Activated effector memory CD4-positive, alpha-beta T cell treated with anti-CD3 and anti-CD28 coated beads, Interleukin-2, amount 50 U/mL, for 16 hours (primary cell): ENCODE measurements around the gene HNRNPAB.
A peak's percentile ranks its signal among the peaks of the same experiment; 100 is the strongest.

Experiments used
- DNase-seq: peaks from one replicate; pipeline ENCODE4 v3.0.0-alpha.2; 2020

HNRNPAB gene

DNA sequence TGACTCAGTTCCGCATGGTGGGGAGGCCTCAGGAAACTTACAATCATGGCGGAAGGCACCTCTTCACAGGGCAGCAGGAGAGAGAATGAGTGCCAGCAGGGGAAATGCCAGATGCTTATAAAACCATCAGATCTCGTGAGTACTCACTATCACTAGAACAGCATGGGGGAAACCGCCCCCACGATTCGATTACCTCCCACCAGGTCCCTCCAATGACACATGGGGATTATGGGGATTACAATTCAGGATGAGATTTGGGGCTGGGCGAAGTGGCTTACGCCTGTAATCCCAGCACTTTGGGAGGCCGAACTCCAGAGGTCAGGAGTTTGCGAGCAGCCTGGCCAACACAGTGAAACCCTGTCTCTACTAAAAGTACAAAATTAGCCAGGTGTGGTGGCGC lies 6.2 kb upstream of the HNRNPAB start:
- peak; percentile 27 for DNase-seq

DNA sequence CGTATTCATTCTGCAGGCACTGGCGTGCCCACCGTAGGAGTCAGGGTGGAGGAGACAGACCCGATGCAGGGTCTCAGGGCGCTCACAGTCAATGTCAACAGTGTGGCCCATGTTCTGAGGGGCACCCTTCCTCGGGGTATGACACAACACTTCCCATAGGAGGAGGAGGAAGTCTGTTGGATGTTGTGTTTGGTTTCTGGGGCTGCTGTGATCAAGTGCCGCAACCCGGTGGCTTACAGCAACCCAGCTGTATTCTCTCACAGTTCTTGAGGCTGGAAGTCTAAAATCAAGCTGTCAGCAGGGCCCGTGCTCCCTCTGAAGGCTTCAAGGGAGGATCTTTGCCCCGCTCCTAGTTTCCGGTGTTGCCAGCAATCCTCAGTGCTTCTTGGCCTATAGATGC lies 5.6 kb upstream of the HNRNPAB start:
- peak; percentile 16 for DNase-seq

DNA sequence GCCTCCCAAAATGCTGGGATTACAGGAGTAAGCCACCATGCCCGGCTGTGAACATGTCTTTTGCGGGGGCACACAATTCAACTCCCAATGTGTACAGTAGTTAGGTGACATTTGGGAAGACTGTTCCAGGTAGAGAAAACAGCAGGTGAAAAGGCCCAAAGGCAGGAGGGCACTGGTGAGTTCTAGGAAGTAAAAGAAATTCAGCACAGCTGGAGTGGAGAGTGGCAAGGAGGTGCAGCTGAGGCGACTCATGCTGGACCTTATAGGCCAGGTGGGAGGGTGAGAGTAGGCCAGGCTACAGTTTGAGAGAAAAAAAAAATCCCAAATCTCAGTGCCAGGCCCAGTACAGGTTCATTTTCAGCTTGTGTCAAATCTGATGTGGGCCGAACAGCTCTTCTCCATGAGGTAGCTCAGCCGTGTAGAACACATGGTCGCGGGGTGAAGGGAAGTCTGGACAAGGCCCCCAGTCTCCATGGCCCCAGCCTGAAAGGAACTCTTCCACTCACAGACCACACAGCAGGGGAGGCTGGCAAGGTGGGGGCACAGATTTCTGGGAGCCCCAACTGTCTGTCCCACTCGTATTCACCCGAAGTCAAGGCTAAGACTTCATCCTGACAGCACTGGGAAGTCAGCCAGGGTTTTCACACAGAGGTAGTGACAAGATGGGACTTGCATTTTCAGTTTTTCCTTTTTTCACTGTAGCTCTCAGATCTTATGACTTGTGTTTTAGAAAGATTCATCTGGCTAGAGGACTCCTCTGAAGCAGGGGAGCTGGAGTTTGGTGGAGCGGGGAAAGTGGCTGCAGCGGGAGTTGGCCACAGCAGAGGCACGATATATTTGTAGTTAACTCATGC lies 4.5 kb upstream of the HNRNPAB start:
- peak; percentile 39 for DNase-seq

DNA sequence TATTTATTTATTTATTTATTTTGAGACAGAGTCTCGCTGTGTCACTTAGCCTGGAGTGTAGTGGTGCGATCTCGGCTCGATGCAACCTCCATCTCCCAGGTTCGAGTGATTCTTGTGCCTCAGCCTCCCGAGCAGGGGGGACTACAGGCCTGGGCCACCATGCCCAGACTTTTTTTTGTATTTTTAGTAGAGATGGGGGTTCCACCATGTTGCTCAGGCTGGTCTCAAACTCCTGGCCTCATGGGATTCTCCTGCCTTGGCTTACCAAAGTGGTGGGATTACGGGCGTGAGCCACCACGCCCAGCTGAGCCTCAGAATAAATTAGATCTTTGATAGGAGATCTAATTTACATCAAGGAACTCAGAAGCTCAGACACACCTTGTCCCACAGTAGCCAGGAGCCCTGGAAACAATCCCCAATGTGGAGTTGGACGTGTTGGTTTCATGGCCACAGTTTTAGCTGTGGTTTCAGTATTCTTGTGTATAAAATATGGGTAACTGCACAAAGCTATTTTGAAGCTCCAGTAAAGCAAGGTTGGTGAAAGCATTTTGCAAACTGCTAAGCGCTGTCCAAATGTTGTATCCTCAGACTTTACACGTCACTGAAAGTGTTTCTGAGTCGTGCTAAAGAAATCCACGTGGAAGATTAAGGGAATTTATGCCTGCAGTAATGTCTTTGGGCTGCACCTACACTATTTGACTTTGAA lies 3.0 kb upstream of the HNRNPAB start:
- DNase-seq, result peak; percentile 52

DNA sequence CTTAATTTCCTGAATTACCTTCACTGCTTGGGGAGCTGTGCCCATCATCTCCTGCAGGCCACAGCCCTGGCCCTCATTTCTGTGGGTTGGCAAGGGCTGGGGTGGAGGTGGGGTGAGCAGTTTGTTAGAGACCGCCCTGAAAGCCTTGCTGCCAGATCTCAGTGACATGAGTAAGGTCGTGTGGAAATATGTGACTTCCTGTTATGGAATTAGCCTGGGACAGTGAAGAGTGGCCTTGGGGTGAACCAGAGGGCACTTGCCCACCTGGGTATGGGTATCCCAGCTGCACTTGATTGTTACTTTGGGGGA lies 2.5 kb upstream of the HNRNPAB start:
- peak; percentile 57 for DNase-seq

DNA sequence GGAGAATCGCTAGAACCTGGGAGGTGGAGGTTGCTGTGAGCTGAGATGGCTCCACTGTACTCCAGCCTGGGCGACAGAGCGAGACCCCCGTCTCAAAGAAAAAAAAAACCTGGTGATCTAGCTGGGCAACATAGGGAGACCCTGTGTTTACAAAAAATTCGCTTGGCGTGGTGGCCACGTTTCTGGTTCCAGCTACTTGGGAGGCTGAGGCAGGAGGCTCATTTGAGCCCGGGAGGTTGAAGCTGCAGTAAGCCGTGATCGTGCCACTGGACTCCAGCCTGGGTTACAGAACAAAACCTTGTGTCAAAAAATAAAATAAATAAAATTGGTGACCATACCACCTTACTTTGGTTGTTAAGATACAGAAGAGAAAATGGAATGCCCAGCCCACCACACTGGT lies 1.8 kb upstream of the HNRNPAB start:
- peak; percentile 47 for DNase-seq

DNA sequence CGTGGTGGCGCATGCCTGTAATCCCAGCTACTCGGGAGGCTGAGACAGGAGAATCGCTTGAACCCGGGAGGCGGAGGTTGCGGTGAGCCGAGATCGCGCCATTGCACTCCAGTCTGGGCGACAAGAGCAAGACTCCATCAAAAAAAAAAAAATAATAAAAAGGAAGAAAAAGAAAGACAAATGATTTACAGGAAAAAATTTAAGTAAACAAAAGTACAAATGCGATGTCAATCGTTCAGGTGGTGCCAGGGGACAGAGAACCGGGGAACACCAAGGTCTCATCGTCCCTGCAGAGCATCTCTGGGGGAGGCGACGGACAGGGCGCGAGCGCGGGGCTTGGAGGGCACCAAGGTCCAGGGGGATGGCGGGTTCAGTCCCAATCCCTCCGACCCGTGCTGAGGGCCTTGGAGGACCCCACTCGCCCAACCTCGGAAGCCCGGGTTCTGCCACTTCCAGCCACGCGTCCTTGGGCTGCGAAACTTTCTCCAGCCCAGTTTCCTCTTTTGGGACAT lies 607 bp upstream of the HNRNPAB start:
- no peak for DNase-seq

DNA sequence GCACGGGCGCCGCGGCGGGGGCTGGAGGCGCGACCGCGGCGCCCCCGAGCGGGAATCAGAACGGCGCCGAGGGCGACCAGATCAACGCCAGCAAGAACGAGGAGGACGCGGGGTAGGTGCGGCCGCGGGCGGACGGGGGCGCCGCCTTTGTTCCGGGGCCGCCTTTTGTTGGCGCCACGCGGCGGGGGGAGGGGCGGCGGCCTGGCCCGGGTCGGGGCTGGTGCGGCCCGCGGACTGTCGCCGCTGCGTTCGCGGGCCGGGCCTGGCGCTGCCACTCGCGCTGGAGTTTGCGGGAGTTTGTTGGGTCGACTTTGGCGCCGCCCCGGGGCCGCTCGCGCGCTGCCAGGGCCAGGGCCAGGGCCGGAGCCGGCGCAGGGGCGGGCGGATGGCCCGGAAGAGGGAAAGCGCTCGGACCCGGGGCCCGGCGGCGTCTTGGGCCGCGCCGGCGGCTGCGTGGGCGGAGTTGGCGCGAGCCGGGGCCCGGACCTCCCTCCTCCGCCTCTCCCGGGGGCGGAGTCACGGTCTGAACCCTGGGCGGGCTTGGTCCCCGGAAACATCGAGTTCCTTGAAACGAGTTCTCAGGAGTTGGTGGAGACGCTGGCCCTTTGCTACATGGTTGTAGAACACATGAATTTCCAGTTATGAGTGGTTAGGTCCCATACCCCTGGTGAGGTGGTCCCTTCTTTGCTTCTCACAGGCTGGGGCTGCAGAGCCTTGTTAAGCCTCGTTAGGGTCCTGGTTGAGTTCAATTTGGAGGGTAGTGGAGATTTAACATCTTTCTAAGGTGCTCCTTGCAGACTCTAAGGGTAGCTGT lies 809 bp downstream of the HNRNPAB start:
- DNase-seq, result peak; percentile 91

DNA sequence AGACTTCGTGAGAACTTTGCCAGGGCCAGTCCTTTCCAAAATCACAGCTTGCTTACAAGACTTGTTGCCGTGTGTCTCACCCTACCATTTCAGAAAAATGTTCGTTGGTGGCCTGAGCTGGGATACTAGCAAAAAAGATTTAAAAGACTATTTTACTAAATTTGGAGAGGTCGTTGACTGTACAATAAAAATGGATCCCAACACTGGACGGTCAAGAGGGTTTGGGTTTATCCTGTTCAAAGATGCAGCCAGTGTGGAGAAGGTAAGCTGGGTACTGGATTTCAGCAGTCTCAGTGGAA lies 1.4 kb downstream of the HNRNPAB start:
- no peak for DNase-seq

DNA sequence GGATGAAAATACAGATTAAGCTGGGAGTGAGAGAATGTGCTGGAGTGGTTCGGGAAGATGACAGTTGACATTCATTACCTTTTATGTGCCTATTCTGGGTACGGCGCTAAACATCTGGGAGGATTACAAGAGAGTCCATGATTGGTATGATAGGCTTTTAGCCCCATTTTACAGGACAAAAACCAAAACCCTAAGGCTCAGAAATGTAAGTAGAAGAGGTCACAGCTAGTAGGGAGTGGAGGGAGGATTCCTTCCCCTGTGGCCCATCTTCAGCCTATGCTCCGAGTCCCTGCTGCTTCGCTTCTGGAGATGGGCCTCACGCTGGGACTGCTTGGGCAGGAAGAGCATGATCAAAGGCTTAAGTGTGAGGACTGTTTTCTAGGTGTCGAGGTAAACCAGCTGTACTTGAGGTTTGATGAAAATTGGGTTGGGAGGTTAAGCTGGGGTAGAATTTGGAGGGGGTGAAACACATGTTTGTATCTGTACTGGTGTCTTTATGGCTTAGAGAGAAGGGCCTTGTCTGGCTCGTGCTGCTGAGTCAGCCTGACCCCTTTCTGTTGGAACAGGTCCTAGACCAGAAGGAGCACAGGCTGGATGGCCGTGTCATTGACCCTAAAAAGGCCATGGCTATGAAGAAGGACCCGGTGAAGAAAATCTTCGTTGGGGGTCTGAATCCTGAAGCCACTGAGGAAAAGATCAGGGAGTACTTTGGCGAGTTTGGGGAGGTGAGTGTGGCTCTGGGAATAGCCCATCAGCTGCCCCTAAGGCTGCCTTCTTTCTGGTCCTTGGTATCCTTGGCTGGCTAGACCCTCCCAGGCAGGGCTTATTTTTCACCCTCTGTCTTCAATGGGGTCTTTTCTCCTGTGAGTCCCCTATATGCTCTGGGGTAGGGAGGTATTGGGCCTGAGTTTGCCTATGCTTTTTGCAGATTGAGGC lies 2.1 kb downstream of the HNRNPAB start:
- DNase-seq, result peak; percentile 62

DNA sequence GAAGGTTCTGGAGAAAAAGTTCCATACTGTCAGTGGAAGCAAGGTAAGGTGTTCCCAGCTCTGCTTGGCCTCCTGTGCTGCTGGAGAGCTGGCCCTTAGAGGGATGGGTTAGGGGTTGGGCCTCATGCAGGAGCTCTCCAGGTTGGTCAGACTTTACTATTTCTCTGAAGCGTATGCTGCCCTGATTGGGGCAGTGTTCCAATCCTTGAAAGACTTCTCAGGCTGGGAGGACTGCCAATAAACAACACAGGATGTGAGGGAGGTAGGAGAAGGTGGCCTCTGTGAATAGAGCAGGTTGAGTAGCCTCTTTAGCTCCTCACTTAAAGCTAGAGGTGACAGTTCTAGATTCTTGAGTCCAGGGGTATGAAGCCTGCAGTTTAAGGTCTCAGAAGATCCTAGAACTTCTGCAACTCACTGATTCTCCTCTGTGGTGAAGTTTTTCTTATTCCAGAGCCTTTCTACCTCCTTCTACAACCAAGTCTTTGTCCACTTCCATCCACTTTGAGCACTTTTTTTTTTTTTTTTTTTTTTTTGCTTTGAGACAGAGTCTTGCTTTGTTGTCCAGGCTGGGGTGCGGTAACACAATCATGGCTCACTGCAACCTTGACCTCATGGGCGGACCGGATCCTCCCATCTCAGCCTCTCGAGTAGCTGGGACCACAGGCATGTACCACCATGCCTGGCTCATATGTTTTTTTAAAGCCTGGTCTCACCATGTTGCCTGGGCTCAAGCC lies 3.0 kb downstream of the HNRNPAB start:
- DNase-seq, result peak; percentile 57

DNA sequence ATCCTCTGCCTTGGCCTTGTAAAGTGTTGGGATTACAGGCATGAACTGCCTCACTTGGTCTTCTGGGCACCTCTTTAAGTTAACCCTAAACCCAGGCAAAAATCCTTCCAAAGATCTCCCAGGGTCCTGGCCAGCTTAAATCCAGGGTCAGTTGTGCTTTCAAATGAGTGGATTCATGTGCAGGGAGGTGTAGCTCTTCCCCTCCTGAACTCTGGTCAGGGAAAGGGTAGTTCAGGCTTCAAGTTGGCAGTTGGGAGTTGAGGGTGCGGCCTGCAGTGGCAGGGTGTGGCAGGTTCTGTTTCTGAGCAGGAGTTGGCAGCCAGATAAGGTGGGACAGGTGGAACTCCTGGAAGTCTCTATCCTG lies 3.6 kb downstream of the HNRNPAB start:
- peak; percentile 56 for DNase-seq

DNA sequence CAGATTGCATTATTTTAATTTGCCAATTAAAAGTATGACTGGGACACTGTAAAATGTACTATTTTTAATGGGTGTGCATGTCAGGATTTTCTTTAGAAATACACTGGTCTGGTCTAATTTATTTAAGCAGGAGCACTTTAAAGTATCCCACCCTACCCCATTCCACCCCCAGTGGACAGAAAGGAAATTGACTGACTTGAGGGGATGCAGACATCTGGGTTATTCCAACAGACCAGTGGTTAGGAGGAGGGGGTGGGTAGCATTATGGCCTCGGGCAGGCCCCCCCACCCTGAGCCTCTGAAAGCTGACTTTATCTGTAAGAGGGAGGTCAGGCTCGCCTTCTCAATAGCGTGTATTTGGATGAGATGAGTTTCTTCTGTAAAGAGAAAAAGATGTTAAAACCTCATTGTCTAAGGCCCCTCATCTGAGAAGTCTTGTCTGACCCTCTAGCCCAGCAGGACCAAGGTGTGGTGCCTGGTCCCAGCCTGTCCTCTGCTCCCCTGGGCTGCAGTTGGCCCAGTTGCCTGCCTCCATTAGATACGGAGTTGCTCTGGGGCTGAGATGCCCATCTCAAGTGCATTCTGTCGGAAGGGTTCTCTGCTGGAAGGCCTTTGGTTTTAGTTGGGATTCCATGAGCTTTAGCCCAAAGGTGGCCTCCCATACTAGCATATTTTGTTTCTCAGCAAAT lies 4.4 kb downstream of the HNRNPAB start:
- DNase-seq, result peak; percentile 53

DNA sequence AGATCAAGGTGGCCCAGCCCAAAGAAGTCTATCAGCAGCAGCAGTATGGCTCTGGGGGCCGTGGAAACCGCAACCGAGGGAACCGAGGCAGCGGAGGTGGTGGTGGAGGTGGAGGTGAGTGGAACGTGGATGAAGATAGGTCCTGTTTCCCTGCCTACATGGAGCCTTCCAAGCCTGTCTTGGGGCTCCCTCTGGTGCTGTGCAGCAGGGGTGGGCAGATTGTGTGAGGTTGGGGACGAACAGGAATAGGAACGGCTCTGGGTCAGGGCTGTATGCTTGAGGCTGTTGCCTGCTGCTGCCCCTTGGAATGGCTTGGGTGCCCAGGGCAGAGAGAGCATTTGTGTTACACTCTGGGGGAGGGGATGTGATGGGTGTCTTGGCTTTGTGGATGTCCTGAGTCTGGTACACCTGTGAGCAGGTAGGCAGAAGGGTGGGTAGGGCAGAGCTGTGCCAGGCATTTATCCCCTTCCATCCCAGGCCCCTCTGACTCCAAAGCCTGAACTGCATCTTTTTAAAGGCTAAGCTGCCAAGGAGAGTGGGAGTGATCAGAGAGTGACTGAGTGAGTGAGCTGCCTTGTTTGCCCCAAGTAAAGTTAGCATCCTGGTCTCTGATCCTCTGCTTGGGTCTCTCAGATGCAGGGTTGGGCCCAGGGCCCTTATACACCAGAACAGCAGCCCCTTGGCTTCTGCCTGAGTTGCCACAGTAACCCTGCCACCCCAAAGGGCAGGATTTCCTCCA lies 5.2 kb downstream of the HNRNPAB start:
- peak; percentile 60 for DNase-seq

DNA sequence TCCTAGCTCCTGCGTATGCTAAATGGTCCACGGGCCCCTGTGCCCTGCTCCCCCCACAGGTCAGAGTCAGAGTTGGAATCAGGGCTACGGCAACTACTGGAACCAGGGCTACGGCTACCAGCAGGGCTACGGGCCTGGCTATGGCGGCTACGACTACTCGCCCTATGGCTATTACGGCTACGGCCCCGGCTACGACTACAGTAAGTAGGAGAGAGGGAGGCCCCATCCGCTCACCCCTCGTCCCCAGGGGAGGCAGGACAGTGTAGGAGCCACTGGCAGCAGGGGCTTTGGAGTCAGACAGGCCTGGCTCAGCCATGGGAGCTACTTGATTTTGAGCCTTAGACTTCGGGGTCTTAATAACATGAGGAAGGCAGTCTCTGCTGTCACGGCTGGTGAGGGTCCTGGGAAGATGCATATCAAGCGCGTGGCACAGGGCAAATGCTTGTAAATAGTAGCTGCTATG lies 5.8 kb downstream of the HNRNPAB start:
- no peak for DNase-seq

DNA sequence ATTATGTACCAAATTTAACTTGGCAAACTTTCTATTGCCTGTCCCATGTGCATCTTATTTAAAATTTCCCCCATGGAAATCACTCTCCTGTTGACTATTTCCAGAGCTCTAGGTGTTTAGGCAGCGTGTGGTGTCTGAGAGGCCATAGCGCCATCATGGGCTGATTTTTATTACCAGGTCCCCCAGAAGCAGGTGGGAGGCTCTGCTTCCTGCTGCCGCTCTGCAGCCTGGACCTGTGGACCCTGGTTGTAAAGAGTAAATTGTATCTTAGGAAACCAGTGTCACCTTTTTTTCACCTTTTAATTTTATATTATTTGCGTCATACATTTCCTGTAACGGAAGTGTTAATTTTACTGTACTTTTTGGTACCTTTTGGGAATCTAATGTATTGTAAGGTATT lies 6.4 kb downstream of the HNRNPAB start:
- DNase-seq, result no peak

DNA sequence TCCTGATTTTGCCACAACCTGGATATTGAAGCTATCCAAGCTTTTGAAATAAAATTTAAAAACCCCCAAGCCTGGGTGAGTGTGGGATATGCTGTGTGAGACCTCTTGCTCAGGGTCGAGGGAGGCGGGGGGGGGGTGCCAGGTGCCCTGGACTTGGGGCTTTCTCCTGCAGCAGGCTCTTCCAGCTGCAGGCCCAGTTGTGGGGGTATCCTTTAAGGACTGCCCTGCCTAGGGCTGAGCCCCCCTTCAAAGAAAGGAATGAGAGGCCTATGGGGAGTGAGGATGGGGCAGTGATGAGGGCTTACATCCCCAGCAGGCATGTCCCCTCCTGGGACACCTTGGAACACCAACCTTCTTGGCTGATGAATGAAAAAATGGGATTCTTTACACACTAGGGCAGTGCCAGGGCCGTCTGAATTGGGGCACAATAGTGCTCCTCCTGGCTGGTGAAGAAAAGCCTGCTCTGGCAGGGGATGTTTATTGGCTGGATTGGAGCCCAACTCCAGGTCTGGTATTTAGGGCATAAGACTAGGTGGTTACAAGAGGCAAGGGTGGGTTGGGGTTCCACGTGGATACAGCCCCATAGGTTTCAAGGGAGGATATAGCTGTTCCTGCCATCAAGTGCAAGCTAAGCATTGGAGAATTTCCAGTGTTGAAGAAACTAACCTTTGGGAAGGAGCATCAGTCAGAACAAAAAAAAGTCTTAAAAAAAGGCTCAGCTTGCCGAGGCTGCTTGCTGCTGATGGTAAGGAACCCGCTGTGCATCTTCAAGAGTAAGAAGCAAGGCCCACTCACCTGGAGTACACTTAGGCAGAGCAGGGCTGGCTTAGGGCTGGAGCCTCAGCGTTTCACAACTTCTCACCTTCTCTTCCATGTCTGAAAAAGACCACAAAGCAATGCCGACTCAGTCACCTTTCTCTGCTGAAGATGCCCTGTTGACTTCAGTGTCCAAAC lies 7.0 kb downstream of the HNRNPAB start:
- no peak for DNase-seq

DNA sequence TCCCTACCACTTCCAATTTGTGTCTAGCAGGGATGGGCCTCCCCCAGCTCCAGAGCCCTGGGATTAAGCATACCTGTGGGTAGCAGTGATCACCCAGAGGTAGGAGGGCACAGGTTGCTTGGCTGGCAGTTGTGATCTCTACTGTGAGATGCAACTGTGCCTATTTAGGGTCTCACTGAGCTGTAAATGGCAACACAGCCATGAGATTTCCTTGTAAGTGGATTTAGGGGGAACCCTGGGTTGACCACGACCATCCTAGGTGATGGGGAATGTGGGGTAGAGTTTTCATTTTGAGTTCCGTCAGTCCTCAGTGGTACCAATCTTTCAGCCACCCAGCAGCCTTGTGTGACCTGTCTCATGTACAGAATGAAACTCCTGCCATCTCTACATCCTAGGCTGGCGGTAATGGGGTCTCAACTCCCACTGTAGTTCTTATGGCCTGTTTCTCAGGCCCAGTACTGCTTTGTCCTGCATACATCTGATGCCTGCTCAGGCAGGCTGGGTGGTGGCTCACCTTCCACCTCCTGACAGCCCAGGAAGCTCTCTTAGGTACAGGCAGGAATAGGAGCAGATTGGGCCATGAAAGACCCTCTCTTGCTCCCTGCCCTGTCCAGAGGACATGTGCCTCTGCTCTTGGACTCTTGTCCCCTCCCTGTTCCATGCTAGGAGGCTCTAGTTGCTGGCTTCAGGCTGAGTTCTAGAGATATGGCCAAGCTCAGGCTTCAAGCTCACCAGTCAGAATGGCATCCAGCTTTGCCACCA lies 8.1 kb downstream of the HNRNPAB start:
- DNase-seq, result no peak
